ENCODE measurements around the gene ALK. TPM values are rescaled to one million over a fixed set of nuclear protein-coding genes. Genes with fewer than 3 reads are reported as not detected.
"Not testable (repeated sequence)": the region's sequence is repeated elsewhere in the genome, so short reads cannot be mapped to it uniquely, and the experiment has no call there.

The ALK gene
- total RNA-seq, 2 donors from 2014 or later, result 0.06 to 0.25 TPM

DNA sequence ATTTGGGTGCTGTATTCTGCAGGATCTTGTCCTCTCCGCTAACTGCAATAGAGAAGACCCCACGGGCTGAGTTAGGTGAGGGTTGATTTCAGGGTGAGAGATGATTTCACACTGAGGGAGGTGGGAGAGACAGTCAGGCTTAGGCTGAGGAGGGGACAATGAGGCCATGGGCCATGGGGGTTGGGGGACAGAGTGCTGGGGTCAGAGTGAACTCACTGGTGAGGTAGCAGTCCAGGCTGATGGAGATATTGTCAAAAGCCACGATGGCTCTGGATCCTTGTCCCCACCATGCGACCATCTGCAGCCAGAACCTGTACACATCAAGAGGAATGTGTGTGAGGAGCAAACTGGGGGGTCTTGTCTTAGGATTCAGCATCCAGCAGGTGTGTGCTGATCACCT lies 646.2 kb downstream of the ALK start:
- DNase-seq, result no peak
- intact Hi-C loops (cut with DNase I, micrococcal nuclease), result no loop called here
- ATAC-seq, result no peak

DNA sequence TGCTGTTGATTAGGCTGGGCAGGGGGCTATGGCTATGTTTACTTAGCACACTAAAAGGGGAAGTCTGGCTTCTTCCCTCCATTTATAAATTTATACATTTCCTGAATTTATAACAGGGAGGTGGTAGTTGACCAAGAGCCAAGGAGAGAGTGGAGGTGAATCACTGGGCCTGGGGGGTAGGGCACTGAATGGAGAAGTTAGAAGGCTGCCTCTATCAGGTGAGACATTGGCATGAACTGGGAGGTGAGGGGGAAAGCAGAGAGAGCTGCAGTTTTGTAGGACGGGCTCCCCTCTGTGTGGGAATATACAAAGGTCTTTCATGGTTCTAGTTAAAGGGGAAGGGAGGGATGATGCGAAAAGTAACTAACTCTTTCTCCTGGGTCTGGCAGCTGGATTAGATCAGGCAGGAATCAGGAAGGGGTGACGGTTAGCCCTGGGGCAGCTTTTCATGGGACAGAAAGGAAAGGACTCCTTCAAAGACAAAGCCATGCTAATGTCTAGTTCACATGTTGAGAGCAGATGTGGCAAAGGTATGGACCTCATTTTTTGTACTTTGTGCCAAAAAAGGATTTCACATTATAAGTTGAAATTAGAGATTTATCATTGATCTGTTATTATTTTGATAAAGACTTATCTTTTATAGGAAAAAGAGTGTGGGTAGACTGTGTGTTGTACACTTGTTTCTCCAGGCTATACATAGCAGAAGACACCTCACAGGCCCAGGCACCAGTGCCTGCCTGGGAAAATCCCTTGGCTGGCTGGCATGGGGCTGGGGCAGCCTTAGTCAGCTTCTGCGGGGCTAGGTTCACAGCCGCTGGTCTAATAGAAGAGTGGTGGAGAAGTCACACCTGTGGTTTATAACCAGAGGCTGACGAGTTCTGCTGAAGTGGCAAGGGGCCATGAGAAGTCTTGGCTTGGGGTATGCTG lies 647.4 kb downstream of the ALK start:
- DNase-seq (no peak), ATAC-seq (no peak)
- intact Hi-C loops (cut with DNase I, micrococcal nuclease), result no loop called here

DNA sequence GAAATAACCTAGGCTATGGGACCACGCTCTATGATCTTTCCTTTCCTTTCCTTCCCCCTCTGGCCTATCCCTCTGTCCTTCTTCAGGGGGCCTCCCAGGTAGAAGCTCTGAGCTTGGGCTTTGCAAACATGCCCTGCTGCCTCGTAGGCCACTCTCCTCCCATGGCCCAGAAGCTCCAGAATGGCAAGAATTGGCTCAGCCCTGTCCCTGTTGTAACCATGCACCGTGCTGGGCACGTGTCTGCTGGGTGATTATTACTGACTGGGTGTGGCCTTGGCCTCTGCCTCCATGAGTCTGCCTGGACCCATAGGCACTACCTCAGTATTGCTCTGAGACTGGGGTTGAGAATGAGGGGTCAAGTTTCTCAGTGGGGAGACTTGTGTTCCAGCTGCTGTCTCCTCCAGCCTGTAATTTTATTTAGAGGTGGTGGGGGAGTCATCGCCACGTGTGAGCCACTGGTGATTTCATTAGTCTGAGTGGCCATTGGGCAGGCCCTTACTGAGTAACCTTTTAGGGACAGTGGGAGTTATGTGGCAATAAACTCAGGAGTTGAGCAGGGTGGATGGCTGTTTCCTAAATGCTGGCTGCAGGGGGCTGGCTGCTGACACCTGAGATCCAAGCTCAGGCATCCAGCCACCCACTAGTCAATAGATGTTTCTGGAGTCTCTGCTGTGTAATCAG lies 648.2 kb downstream of the ALK start:
- DNase-seq, result no peak
- ATAC-seq, result no peak
- intact Hi-C loops (cut with DNase I, micrococcal nuclease), result no loop called here

DNA sequence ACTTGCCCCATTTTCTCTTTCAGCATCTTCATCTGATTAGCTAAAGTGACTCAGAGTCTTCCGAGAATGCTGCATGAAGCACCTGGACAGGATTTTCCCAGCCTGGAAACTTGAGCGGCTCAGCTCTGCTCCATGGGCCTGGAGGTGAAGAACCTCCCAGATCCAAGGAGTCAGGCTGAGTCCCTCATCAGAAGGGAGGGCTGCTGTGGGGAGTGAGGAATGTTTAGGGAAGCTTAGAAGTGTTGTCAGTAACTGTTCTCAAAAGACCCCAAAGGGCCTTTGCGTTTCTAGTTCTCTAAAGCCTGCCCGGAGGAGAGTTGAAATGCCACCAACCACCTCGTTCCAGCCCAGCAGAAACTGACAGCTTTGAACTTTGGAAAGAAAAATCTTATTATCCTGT lies 649.1 kb downstream of the ALK start:
- ATAC-seq, result no peak
- no peak for DNase-seq
- intact Hi-C loops (cut with DNase I, micrococcal nuclease), result no loop called here

DNA sequence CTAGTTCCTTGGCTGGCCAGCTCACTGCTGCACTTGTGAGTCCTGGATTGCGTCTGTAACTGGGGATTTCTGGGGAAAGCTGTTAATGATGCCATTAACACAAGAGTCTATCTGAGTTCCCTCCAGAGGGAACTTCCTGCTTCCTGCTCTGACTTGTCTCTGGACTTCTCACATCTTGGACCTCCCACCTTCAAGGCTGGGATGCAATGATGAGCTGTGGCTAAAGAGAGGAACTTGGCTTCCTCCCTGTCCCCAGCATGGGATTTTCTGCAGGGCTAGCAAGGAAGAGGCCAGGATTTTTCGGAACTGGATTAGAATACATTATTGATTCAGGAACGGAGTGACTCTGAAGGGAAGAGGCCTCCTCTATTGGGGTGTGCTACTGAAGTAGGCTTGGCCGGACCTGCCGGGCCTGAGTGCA lies 650.7 kb downstream of the ALK start:
- intact Hi-C loops (cut with DNase I, micrococcal nuclease), result no loop called here
- ATAC-seq (no peak), DNase-seq (no peak)

DNA sequence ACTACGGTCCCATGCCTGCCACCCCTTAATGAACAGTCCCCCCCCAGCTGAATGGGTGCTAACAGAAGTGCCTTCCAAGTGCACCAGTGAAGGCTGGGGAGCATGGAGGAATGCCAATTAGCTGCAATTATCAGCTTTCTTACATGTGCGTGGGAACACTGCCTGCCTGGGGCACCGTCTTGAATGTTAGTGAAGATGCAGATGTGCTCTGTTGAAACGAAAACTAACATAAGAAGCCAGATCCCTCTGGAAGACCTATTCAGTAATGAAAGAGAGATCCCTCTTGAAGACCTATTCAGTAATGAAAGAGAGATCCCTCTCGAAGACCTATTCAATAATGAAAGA lies 651.6 kb downstream of the ALK start:
- no peak for DNase-seq
- no peak for ATAC-seq
- intact Hi-C loops (cut with DNase I, micrococcal nuclease), result no loop called here

DNA sequence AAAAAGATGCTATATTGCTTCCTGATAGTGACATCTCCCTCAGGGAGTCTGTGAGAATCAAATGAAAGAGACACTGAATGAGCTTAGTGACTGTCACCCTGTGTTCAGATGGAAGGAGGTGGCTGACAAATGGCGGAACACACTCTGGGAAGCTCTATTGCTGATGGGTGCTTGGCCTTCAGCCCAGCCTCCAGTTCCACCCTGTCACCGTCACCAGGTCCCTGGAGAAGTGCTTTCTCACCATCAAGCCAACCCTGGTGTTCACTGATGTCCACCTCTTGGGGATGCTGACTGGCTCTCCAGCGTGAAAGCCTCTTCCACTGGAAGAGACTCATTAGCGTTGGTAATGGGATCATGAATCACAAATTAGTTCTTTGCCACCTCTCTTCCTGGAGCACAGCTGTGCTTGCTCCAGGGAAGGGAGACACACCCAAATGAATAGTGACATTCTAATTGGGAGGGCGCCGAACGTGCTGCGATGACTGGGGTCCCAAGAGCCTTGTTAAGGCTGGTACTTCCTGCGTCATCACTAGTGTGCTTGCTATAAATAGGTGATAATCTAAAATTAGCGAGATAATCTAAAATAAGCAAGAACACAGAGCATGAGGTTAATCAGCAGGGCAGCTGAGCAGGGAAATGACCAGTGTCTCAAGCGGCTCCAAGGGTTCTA lies 652.2 kb downstream of the ALK start:
- intact Hi-C loops (cut with DNase I, micrococcal nuclease), result no loop called here
- no peak for ATAC-seq
- no peak for DNase-seq

DNA sequence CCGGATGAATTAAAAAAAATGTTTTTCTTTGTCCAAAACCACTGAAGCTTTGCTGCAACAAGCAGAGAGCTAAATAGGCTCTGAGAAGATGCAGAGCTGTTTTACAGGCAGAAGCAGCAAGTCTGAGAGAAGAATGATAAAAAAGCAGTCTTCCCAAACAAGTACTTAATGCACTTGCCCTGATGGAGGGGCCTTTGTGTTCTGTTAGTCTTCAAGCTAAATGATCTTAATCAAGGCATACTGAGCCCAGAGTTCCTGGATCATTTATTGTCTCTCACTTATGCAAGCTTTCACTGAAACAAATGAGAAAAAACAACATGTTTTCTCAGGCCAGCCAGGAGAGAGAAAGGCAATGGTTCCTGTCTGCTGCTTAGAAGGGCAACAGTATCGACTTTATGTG lies 653.7 kb downstream of the ALK start:
- DNase-seq (no peak), ATAC-seq (no peak)
- intact Hi-C loops (cut with DNase I, micrococcal nuclease), result no loop called here

DNA sequence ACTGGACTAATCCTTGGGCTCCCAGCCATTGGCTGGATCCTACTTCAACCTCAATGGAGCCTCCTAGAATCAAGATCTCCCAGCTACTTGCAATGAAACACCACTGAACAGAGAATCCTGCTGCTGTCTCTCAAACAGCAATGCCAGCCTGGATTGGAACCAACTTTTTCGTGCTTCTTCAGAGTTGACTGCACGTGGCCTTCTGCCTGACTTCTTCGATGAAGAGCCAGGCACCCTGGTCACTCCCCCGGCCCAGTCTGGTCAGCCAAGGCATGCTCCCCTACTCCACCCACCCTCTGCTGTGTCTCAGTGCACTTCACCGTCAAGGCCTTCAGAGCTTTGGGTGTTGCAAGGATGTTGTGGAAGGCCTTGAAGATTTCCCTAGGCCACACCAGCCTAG lies 657.5 kb downstream of the ALK start:
- DNase-seq, result no peak
- intact Hi-C loops (cut with DNase I, micrococcal nuclease), result no loop called here
- ATAC-seq, result no peak

DNA sequence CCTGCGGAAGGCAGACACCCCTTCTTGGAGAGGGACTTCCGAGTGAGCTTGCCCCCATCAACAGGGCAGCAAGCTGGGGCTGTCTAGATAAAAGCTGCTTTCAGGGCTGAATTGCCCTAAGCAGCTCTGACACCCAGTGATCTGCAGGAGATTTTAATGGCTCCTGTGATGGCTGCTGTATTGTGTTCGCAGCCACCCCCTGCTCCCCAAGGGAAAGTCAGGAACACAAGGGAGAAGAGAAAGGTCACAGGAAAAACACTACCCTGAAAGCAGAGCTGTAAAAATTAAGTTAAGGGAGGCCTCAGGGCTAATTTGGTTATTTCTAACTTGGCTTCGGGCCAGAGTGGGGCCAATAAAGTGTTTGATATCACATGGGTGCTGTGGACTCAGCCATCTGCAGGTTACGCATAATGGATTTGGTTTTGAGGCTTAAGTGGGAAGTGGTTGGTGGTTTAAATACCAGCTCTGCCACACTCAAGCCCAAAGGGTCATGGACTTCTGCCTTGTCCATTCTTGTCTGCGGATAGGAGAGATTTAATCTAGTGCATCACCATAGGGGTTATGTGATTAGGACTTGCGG lies 658.6 kb downstream of the ALK start:
- ATAC-seq (no peak), DNase-seq (no peak)
- intact Hi-C loops (cut with DNase I, micrococcal nuclease), result no loop called here

DNA sequence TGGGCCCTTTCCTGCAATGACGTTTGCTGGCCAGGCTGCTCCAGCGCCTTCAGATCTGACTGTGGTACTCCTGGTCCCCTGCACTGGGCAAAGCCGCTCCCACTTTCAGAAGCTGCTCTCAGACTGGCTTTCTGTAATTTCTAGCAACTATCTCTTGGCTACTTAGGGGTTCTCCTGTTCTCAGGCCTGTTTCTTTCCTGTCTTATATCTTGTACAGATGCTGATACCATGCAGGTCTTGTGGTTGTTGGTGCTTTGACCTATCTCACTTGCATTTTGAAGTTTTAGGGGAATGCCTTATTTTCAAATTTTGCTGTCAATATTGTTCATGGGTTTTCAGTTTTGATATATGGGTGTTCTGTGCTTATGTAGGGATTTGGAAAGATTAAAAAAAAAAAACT lies 660.4 kb downstream of the ALK start:
- DNase-seq (no peak), ATAC-seq (no peak)

DNA sequence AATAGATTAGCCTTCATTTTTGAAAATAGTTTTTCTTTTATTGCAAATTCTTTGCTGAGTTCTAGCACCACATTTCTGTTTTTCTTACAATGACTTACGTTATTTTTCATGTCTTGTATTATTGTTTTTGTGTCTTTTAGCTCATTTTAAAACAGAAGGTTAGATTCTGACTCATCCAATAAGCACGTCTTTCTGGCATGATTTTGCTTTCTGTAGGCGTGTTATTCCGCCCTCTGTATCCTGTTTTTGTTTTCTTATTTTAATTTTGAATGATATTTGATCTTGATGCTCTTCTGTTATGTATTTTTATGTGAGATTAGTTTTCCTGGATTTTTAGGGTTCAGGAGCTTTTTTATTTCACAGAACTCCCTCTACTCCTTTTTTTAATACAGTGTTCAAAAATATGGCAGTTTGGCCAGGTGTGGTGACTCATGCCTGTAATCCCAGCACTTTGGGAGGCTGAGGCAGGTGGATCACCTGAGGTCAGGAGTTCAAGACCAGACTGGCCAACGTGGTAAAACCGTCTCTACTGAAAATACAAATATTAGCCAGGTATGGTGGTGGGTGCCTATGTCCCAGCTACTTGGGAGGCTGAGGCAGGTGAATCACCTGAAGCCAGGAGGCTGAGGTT lies 661.1 kb downstream of the ALK start:
- no peak for DNase-seq
- intact Hi-C loops (cut with DNase I, micrococcal nuclease), result no loop called here
- no peak for ATAC-seq

More for the DNA sequence above, 660.4 kb downstream of the ALK start:
- intact Hi-C loops (cut with DNase I, micrococcal nuclease), result no loop called here

DNA sequence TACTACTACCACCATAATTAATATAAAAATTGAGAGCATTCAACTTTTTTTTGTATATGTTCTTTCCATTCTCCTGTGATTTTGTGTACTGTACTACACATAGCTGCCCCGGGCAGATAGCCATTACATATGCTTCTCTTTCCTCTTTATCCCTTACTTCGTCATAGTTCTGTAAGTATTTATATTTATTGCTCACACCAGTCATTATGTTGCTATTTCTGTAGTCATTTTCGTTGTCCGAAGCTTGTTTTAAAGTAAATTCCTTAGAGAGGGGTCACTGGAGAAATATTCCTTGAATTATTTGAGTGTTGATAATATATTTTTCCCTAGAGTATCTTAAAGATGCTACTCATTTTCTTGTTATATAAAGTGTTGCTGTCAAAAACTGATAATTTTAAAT lies 662.2 kb downstream of the ALK start:
- intact Hi-C loops (cut with DNase I, micrococcal nuclease), result no loop called here
- ATAC-seq, result no peak
- no peak for DNase-seq

DNA sequence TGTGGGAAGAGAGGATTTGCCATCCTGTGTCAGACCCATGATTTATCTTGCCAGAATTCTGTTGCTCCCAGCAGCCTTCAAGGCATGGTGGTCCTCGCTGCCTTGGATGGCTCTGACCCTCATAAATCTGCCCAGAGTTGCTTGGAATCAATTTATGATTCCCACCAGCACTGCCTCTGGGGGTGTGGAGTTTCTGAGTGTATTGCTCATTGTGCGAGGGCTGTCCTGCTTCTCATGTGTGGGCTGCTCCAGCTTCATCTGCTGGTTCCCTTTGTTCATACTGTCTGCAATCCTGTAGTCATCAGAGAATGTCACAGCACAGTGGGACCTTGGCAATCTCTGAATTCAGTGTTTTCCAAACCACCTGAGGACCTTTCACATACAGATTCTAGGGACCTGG lies 666.4 kb downstream of the ALK start:
- DNase-seq (no peak), ATAC-seq (no peak)
- intact Hi-C loops (cut with DNase I, micrococcal nuclease), result no loop called here

DNA sequence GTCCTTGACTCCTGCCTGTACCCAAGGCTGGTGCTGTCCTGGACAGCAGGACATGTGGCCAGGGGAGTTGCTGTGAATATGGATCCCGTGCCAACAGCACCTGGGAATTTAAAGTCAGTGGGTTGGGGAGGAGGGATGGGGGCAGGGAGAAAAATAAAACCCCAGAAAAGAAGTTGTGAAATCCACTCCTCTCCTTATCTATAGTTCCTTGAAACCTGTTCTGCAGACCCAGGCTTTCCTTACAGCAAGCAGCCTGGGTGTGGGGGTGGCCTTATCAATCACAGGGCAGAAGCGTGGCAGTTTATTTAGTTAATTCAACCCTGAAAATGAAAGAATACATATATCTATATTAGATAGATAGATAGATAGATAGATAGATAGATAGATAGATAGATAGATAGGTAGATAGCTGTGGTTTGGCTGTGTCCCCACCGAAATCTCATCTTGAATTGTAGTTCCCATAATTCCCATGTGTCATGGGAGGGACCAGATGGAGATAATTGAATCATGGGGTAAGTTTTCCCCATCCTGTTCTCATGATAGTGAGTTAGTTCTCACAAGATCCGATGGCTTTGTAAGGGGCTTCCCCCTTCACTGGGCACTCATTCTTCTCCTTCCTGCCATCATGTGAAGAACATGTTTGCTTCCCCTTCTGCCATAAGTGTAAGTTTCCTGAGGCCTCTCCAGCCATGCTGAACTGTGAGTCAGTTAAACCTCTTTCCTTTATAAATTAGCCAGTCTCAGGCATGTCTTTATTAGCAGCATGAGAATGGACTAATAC lies 667.7 kb downstream of the ALK start:
- ATAC-seq; intact Hi-C loops (cut with DNase I, micrococcal nuclease); DNase-seq: not testable (repeated sequence)

DNA sequence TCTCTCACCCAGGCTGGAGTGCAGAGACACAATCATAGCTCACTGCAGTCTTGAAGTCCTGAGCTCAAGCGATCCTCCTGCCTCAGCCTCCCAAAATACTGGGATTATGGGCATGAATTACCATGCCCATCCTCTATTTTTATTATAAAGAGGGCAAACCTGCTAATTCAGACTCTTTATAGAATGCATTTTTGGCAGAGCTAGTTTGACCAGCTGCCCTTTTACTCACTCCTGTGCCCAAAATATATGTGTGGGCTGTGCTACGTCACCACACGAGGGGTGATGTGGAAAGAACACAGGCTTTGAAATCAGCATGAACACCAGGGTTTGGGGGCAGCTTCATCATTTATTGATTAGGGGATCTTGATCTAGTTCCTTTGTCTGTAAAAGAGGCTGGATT lies 668.4 kb downstream of the ALK start:
- intact Hi-C loops (cut with DNase I, micrococcal nuclease), result no loop called here
- ATAC-seq (no peak), DNase-seq (no peak)

DNA sequence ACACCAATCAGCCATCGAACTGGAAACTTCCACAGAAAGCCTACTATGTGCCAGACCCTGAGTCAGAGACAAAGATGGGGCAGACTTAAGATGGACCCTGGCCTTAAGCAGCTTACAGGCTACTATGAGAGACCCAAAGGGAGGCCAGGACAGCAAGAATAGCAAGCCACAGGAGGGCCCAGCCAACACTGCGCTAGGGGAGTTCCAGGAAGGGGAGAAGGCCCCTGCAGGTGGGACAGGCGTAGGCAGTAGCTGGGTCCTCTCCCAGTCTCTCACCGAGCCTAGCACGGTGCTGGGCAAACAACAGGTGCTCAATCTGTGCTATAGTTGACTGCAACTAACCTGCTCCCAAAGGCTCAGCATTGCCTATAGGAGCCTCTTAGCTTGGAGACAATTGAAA lies 670.0 kb downstream of the ALK start:
- DNase-seq, result no peak
- no peak for ATAC-seq
- intact Hi-C loops (cut with DNase I, micrococcal nuclease), result no loop called here

DNA sequence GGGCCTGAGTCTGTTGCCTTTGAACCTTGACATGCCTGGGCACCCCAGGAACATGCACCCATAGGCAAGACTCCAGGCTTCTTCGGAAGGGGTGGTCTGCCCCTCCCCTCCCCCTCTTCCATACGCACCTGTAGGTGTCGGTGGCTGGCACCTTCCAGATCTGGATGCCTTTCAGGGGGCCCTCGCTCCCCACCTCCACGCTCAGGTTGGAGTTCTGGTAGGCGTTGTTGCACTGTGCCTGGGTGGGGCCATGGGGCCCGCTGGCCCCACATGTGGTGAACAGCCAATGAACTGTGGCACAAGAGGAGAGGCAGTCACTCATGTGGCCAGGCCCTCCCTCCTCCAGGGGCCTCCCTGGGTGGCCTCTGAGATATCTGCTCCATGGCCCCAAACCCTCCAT lies 670.4 kb downstream of the ALK start:
- no peak for ATAC-seq
- no peak for DNase-seq
- intact Hi-C loops (cut with DNase I, micrococcal nuclease), result no loop called here

Measured in left colon (tissue), 2 donors.